ENCODE measurements around the gene COL4A6. TPM values are rescaled to one million over a fixed set of nuclear protein-coding genes. Genes with fewer than 3 reads are reported as not detected.

Gene COL4A6
- total and polyA plus RNA-seq, 8 donors, result 0.58 to 30.8 (median 9.0) TPM

DNA sequence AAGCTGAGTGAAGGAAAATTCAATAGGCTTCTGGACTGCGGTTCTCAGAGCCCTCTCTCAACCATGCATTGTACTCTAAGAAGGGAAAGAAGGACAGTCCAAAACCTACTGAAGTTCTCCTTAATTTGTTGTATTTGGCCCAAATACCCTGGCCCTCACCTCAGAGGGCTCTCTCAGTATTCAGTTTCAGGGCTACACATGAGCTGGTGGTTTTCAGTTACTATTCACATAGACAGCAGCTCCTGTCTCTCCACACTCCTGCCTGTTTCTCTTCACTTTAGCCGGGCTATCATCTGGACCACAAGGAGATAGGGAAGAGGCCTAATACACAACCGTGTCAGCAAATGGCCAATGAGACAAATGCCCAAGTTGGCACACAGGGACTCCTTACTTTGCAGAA, 280.6 kb downstream of the COL4A6 start:
- Histone ChIP-seq H3K4me3 (no peak overlapping the region), H3K36me3 (peaks cover 0 to 17% (median 11%) of the 10 kb centered on the region in 4 donors), H3K27me3 (no peaks in the 10 kb centered on the region), H3K9me3 (no peaks in the 10 kb centered on the region), H3K27ac (no peak overlapping the region), H3K4me1 (no peaks in the 10 kb centered on the region)
- intact Hi-C loops (cut with DNase I; ENCODE audit: low total_unique reads), result no loop called here
- WGBS, 5 donors, result 73 to 94% (median 85%) methylated on average over 2 to 3 of the region's 3 CpGs
- TF ChIP-seq EP300 (IDR thresholded peaks at IDR 0.05) (no peak), POLR2A (IDR thresholded peaks at IDR 0.05) (no peak), POLR2AphosphoS5 (IDR thresholded peaks at IDR 0.05) (no peak)
- TF ChIP-seq, protein P1, sequence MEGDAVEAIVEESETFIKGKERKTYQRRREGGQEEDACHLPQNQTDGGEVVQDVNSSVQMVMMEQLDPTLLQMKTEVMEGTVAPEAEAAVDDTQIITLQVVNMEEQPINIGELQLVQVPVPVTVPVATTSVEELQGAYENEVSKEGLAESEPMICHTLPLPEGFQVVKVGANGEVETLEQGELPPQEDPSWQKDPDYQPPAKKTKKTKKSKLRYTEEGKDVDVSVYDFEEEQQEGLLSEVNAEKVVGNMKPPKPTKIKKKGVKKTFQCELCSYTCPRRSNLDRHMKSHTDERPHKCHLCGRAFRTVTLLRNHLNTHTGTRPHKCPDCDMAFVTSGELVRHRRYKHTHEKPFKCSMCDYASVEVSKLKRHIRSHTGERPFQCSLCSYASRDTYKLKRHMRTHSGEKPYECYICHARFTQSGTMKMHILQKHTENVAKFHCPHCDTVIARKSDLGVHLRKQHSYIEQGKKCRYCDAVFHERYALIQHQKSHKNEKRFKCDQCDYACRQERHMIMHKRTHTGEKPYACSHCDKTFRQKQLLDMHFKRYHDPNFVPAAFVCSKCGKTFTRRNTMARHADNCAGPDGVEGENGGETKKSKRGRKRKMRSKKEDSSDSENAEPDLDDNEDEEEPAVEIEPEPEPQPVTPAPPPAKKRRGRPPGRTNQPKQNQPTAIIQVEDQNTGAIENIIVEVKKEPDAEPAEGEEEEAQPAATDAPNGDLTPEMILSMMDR (IDR thresholded peaks at IDR 0.05), result no peak
- DNase-seq, result no peak

DNA sequence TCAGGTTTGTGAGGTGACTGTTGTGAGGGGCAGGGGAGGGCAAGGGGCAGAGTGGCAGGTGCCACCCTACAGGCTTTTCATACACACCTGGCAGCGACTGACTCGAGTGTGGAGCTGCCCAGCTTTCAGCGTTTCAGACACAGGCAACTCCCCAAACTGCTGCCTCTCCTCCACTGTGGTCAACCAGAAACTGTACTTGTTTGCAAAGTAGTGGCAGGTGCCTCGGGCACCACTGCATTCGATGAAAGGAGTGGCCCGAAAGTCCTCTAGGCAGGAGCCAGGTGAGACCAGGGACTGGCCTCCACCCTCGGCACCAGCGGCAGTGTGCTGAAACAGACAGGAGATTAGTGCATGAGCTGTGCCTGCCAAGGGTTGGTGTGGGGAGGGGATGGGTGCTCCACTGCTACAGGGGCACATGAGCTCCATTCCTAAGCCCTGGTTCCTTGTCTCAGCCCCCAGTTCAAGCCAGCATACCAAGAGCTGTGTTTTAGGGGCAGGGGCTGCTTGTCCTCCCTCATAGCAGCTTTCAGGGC, 281.2 kb downstream of the COL4A6 start:
- Histone ChIP-seq H3K36me3 (peaks cover 0 to 23% (median 13%) of the 10 kb centered on the region in 4 donors), H3K27ac (no peak overlapping the region), H3K9me3 (no peaks in the 10 kb centered on the region), H3K27me3 (peaks cover 0 to 4% (median 0%) of the 10 kb centered on the region in 3 donors), H3K4me1 (no peaks in the 10 kb centered on the region), H3K4me3 (no peak overlapping the region)
- intact Hi-C loops (cut with DNase I; ENCODE audit: low total_unique reads), result no loop called here
- no peak for DNase-seq
- TF ChIP-seq POLR2A (IDR thresholded peaks at IDR 0.05) (no peak), POLR2AphosphoS5 (IDR thresholded peaks at IDR 0.05) (no peak), EP300 (IDR thresholded peaks at IDR 0.05) (no peak)
- TF ChIP-seq, protein P1 (IDR thresholded peaks at IDR 0.05), result no peak
- WGBS, 5 donors, result 80 to 91% (median 87%) methylated on average over 3 to 8 of the region's 8 CpGs

DNA sequence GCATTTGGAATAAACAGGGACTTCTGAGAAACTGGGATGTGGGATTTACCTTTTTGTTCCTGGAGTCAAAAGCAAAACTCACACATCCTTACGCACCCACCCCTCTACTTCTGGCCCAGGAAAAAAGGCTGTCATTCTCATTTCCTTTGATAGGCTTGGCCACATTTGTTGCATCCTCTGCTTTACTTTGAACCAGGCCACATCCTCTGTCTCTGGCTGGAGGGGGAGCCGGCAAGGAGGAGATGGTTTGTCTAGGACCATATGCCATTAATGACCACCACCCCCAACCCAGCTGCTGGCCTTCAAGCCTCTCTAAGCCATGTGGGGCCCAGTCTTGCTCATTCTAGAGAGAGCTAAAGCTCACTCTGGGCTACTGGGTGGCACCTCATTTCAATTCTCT, 282.1 kb downstream of the COL4A6 start:
- WGBS, 5 donors, result 74 to 100% (median 100%) methylated on average over 1 to 2 of the region's 2 CpGs

DNA sequence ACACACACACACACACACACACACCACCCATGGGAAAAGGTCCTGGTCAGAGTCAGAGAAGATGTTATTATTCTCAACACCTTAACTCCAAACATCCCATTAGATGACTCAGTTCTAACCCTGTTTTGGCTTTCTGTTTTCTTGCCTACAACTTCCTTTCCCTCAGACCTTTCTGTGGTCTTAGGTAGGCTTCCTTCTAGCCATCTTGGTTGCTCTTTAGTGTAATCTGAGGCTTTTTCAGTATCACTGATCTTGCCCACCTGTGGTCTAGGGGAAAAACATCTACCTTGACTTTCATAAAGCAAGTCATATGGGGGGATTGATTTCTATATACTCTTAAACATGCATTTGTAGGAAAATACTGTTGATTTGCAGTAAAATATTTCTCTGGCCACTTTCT, 289.7 kb downstream of the COL4A6 start:
- Histone ChIP-seq H3K4me1 (no peaks in the 10 kb centered on the region), H3K9me3 (no peaks in the 10 kb centered on the region), H3K36me3 (peaks cover 0 to 58% (median 33%) of the 10 kb centered on the region in 4 donors), H3K4me3 (no peak overlapping the region), H3K27ac (no peak overlapping the region), H3K27me3 (peaks cover 0 to 4% (median 0%) of the 10 kb centered on the region in 3 donors)
- TF ChIP-seq EP300 (IDR thresholded peaks at IDR 0.05) (no peak), POLR2A (IDR thresholded peaks at IDR 0.05) (no peak), POLR2AphosphoS5 (IDR thresholded peaks at IDR 0.05) (no peak)
- TF ChIP-seq, protein P1 (IDR thresholded peaks at IDR 0.05), result no peak
- intact Hi-C loops (cut with DNase I; ENCODE audit: low total_unique reads), result no loop called here
- no peak for DNase-seq

More for the DNA sequence above, 282.1 kb downstream of the COL4A6 start:
- no peak for DNase-seq
- TF ChIP-seq POLR2A (IDR thresholded peaks at IDR 0.05) (no peak), POLR2AphosphoS5 (IDR thresholded peaks at IDR 0.05) (no peak)
- TF ChIP-seq, protein P1 (IDR thresholded peaks at IDR 0.05), result no peak
- peaks cover 0 to 26% (median 15%) of the 10 kb centered on the region in 4 donors for H3K36me3 ChIP-seq
- intact Hi-C loops (cut with DNase I; ENCODE audit: low total_unique reads), result no loop called here
- no peak overlapping the region for H3K27ac ChIP-seq
- no peaks in the 10 kb centered on the region for H3K9me3 ChIP-seq
- peaks cover 0 to 4% (median 0%) of the 10 kb centered on the region in 3 donors for H3K27me3 ChIP-seq
- no peaks in the 10 kb centered on the region for H3K4me1 ChIP-seq
- no peak overlapping the region for H3K4me3 ChIP-seq
